ENCODE results near the gene ADGRB3. TPM values are rescaled to one million over a fixed set of nuclear protein-coding genes. Genes with fewer than 3 reads are reported as not detected.
"Not testable (repeated sequence)": the region's sequence is repeated elsewhere in the genome, so short reads cannot be mapped to it uniquely, and the experiment has no call there.

ADGRB3 gene
- total and polyA plus RNA-seq, 12 donors = 0.47 to 2.1 (median 0.85) TPM

DNA sequence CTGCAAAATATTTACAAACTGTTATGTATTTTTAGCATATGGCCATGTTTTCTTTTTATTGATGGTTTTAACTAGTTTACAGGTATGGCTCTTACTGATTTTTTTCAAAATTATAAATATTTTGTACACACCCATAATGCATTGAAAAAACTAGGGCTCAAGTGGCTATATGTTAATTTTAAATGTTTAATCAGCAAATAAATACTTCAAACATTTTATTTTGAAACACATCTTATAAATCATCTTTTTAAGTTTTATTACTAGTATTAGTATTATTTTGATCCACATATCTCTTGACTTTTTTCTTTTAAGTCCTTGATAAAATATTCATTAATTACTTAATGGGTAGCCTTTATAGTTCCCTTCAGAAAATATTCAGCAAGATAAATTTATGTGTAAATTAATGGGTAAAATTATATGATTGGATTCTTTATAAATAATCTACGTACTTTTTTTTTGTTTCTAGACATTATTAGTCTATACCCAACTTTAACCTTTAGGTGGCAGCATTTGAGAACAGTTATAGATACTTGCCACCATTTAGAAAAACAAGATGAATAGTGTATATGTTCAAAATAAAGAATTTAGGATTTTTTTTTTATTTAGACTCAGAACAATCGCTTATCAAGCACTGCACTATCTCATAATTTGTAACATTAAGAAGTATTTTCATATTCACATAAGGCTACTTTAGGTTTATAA is 241.9 kb downstream of the ADGRB3 start:
- intact Hi-C loops (cut with DNase I) = loop anchor here in 5 of 10 donors (2.0 to 10.0 kb wide), 5 partner anchors 78 to 850 kb away; no protein-coding TSS in a partner anchor

DNA sequence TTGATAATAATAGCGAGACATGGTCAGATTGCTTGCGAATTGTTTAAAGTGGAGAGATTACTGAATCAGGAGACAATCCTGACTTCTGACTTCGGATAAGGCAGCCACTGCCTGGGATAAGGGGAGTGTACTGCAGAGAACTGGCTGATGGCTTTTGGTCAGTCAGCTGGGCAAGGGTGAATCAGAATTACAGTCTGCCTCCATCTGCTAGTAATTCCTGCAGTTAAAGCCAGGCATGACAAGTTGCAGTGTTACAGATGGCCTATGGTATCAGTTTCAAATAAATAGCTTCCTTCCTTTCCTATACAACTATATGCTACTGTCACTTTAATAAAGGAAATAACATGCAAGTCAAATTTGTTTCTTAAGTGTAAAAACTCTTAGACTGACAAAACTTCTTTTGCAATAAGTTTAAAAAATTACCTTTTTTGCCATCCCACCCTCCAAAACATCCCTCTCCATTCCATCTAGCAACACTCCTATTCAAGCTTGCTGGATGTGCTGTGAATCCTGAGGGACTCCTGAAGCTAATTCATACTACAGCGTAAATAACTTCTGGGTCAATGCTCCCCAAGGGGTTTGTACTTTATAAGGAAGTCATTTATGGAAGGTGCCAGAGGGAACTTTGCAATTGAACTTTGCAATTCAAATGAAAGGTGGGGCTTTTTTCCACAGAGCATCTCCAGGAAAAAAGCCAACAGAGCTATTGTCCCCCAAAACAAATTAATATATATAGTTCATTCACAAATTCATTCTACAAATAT is 245.2 kb downstream of the ADGRB3 start:
- intact Hi-C loops (cut with DNase I) = no loop called here
- Histone ChIP-seq H3K36me3 (no peaks in the 10 kb centered on the region), H3K27ac (no peak overlapping the region), H3K27me3 (no peaks in the 10 kb centered on the region), H3K4me1 (peaks cover 0 to 6% (median 0%) of the 10 kb centered on the region in 9 donors), H3K4me3 (no peak overlapping the region), H3K9me3 (no peaks in the 10 kb centered on the region)
- TF ChIP-seq, protein P1, sequence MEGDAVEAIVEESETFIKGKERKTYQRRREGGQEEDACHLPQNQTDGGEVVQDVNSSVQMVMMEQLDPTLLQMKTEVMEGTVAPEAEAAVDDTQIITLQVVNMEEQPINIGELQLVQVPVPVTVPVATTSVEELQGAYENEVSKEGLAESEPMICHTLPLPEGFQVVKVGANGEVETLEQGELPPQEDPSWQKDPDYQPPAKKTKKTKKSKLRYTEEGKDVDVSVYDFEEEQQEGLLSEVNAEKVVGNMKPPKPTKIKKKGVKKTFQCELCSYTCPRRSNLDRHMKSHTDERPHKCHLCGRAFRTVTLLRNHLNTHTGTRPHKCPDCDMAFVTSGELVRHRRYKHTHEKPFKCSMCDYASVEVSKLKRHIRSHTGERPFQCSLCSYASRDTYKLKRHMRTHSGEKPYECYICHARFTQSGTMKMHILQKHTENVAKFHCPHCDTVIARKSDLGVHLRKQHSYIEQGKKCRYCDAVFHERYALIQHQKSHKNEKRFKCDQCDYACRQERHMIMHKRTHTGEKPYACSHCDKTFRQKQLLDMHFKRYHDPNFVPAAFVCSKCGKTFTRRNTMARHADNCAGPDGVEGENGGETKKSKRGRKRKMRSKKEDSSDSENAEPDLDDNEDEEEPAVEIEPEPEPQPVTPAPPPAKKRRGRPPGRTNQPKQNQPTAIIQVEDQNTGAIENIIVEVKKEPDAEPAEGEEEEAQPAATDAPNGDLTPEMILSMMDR (IDR thresholded peaks at IDR 0.05) = no peak
- 63 to 71% methylated on average over 4 of the region's 4 CpGs for WGBS, 2 donors
- DNase-seq = no peak
- ATAC-seq = peak in 1 of 8 donors; percentile 58

More for the DNA sequence above, 241.9 kb downstream of the ADGRB3 start:
- Histone ChIP-seq H3K27me3 (no peaks in the 10 kb centered on the region), H3K36me3 (no peaks in the 10 kb centered on the region), H3K4me1 (peaks cover 0 to 6% (median 0%) of the 10 kb centered on the region in 9 donors), H3K4me3 (no peak overlapping the region), H3K27ac (no peak overlapping the region), H3K9me3 (no peaks in the 10 kb centered on the region)
- no peak for ATAC-seq
- WGBS, 2 donors = 18 to 24% methylated on average over 2 of the region's 2 CpGs
- DNase-seq = no peak
- TF ChIP-seq, protein P1 (IDR thresholded peaks at IDR 0.05) = peak in 8 of 9 donors; percentile 17 to 60 (median 50)

DNA sequence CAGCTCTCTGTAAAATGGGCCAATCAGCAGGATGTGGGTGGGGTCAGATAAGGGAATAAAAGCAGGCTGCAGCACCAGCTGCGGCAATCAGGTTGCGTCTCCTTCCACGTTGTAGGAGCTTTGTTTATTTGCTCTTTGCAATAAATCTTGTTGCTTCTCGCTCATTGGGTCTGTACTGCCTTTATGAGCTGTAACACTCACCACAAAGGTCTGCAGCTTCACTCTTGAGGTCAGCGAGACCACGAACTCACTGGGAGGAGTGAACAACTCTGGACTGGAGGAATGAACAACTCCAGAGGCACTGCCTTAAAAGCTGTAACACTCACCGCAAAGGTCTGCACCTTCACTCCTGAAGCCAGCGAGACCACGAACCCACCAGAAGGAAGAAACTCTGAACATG is 248.2 kb downstream of the ADGRB3 start:
- intact Hi-C loops (cut with DNase I); H3K27me3 ChIP-seq; H3K27ac ChIP-seq; ATAC-seq; H3K36me3 ChIP-seq; H3K9me3 ChIP-seq; H3K4me3 ChIP-seq; H3K4me1 ChIP-seq; DNase-seq: not testable (repeated sequence)
- WGBS, 2 donors = 85 to 92% methylated on average over 9 of the region's 9 CpGs

DNA sequence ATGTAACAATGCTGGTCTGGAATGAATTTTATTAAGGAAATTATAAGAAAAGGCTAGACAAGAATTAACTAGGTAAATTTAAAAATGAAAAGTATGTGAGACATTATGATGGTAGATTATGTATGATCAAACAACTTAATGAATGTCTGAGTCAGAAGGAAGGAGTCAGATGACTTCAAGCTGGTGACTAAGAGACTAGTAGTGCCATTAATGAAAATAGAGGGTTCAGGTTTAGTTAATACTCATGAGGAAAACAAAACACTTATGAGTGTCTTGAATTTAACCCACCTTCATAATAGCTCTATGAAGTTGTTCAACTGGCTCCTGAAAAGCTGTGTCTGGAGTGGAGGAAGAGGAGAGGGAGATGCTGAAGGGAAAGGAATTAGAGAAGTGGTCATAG is 256.3 kb downstream of the ADGRB3 start:
- Histone ChIP-seq H3K9me3 (no peaks in the 10 kb centered on the region), H3K4me3 (no peak overlapping the region), H3K4me1 (no peaks in the 10 kb centered on the region), H3K36me3 (no peaks in the 10 kb centered on the region), H3K27me3 (no peaks in the 10 kb centered on the region), H3K27ac (no peak overlapping the region)
- ATAC-seq = no peak
- TF ChIP-seq, protein P1 (IDR thresholded peaks at IDR 0.05) = no peak
- no peak for DNase-seq
- intact Hi-C loops (cut with DNase I) = no loop called here

Data from heart right ventricle (tissue), 16 donors.